Measurements from ENCODE around the gene PLS1. TPM values are rescaled to one million over a fixed set of nuclear protein-coding genes. Genes with fewer than 3 reads are reported as not detected.

The PLS1 gene
- total and polyA plus RNA-seq, 11 donors, result 0.80 to 3.7 (median 1.7) TPM

DNA sequence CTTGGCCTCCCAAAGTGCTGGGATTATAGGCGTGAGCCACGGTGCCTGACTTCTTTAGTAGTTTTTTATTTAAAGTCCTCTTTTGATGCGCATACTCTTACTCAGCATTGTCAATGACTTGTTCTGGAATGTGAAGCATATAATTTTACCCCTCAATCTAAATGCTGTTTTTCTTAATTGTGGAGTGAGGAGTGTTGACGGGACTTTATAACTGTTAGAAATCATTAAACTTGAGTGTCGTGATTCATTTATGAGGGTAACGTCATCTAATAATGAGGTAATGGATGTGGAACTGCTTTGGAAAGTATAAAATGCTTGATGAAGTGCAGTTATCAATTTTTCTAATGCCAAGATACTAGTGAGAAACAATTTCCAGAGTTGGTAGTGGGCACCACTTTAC is 48.3 kb downstream of the PLS1 start:
- Histone ChIP-seq H3K4me3 (no peak overlapping the region), H3K4me1 (no peaks in the 10 kb centered on the region), H3K27ac (no peak overlapping the region), H3K36me3 (no peaks in the 10 kb centered on the region), H3K9me3 (no peaks in the 10 kb centered on the region), H3K27me3 (no peaks in the 10 kb centered on the region)
- intact Hi-C loops (cut with DNase I), result no loop called here
- ATAC-seq, result no peak
- TF ChIP-seq POLR2A (IDR thresholded peaks at IDR 0.05) (no peak), CTCF (IDR thresholded peaks at IDR 0.05) (no peak)
- 78 to 94% (median 83%) methylated on average over 6 of the region's 6 CpGs for WGBS, 4 donors
- no peak for DNase-seq

DNA sequence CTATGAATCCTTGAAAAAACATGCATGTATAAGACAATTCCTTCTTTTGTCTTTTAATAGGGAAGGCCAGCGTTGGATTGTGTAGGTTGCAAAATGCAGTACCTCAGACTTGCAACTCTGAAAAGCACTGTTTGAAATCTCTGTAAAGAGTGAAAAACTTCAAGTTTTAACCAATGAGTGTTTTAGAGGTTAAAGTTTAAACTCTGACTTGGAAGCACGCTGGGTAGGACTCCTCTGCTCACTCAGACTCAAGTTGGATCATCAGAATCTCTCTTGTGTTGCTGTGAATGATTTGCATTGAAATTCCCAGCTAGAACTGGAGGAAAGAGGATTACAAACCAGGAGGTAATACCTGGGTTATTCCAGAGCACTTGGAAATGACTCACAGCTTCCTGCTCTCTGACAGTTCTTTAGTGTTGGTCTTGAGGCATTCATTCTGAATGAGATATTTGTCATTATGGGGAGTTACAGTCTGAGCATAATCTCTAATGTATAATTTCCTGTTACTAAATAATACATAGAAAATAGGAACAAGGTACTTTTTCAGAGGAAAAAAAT is 49.1 kb downstream of the PLS1 start:
- H3K36me3 ChIP-seq, result no peaks in the 10 kb centered on the region
- no peaks in the 10 kb centered on the region for H3K4me1 ChIP-seq
- TF ChIP-seq POLR2A (IDR thresholded peaks at IDR 0.05), result no peak
- TF ChIP-seq CTCF (IDR thresholded peaks at IDR 0.05), result no peak
- no peak overlapping the region for H3K4me3 ChIP-seq
- intact Hi-C loops (cut with DNase I), result no loop called here
- H3K9me3 ChIP-seq, result no peaks in the 10 kb centered on the region
- ATAC-seq, result no peak
- no peak for DNase-seq
- H3K27me3 ChIP-seq, result no peaks in the 10 kb centered on the region
- no peak overlapping the region for H3K27ac ChIP-seq
- 72 to 81% (median 78%) methylated on average over 2 of the region's 2 CpGs for WGBS, 4 donors

GRCh38 chr3:142646020-142646785 is 50.0 kb downstream of the PLS1 start:
- H3K27me3 ChIP-seq, result no peaks in the 10 kb centered on the region
- no peaks in the 10 kb centered on the region for H3K36me3 ChIP-seq
- H3K4me1 ChIP-seq, result no peaks in the 10 kb centered on the region
- DNase-seq (no peak), ATAC-seq (no peak)
- no peaks in the 10 kb centered on the region for H3K9me3 ChIP-seq
- H3K4me3 ChIP-seq, result no peak overlapping the region
- no peak overlapping the region for H3K27ac ChIP-seq
- 88 to 91% (median 91%) methylated on average over 5 of the region's 5 CpGs for WGBS, 4 donors
- intact Hi-C loops (cut with DNase I), result no loop called here
- TF ChIP-seq CTCF (IDR thresholded peaks at IDR 0.05) (no peak), POLR2A (IDR thresholded peaks at IDR 0.05) (no peak)

DNA sequence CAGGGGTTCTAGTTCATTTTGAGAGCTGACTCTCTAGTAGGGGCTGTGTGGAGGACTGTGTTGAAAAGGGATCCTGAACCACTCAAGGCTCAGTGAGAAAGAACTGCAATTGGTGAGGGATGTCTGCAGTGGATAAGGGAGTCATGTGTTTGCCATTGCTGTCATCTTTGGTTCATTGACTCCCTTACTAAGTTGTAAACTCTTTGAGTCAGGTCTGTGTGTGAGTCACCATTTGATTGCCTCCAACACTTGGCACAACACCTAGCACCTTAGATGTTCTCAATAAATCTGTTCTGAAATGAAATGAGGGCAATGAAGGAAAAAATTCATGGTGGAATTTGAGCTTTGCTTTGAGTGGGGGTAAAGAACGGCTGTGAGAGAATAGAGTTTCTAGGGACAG is 51.7 kb downstream of the PLS1 start:
- Histone ChIP-seq H3K27ac (no peak overlapping the region), H3K9me3 (no peaks in the 10 kb centered on the region), H3K27me3 (no peaks in the 10 kb centered on the region), H3K36me3 (no peaks in the 10 kb centered on the region), H3K4me3 (no peak overlapping the region), H3K4me1 (no peaks in the 10 kb centered on the region)
- TF ChIP-seq CTCF (IDR thresholded peaks at IDR 0.05) (no peak), POLR2A (IDR thresholded peaks at IDR 0.05) (no peak)
- intact Hi-C loops (cut with DNase I), result no loop called here
- DNase-seq (no peak), ATAC-seq (no peak)
- 63 to 78% (median 65%) methylated on average over 1 of the region's 1 CpG for WGBS, 4 donors

All from heart left ventricle (tissue), 16 donors.